ENCODE results near the gene HRH2.

HRH2 gene

GRCh38 chr5:175711472-175712312 is 53.8 kb downstream of the HRH2 start:
- no peak for TF ChIP-seq CTCF (IDR thresholded peaks at IDR 0.05; ENCODE audit: unreplicated experiment in 3 of 3)
- H3K9me3 Mint-ChIP-seq: peaks cover 14% of the 10 kb centered on the region
- H3K4me1 Mint-ChIP-seq: peaks cover 25% of the 10 kb centered on the region
- peaks cover 4% of the 10 kb centered on the region for H3K27me3 Mint-ChIP-seq (ENCODE audit: low read depth)
- no peak overlapping the region for H3K27ac Mint-ChIP-seq
- H3K36me3 Mint-ChIP-seq (ENCODE audit: low read depth): no peaks in the 10 kb centered on the region
- no peak overlapping the region for H3K4me3 Mint-ChIP-seq

- Mint-ChIP-seq H3K4me1 (peaks cover 25% of the 10 kb centered on the region), H3K27ac (no peak overlapping the region), H3K9me3 (peaks cover 18% of the 10 kb centered on the region), H3K4me3 (no peak overlapping the region), H3K36me3 (ENCODE audit: low read depth) (no peaks in the 10 kb centered on the region), H3K27me3 (ENCODE audit: low read depth) (peaks cover 4% of the 10 kb centered on the region)
- no peak for TF ChIP-seq CTCF (IDR thresholded peaks at IDR 0.05; ENCODE audit: unreplicated experiment in 3 of 3)
Measured at GRCh38 chr5:175712313-175712680, 54.4 kb downstream of the HRH2 start.

- Mint-ChIP-seq H3K4me3 (no peak overlapping the region), H3K27me3 (ENCODE audit: low read depth) (peaks cover 4% of the 10 kb centered on the region), H3K36me3 (ENCODE audit: low read depth) (no peaks in the 10 kb centered on the region), H3K27ac (no peak overlapping the region), H3K9me3 (peaks cover 18% of the 10 kb centered on the region), H3K4me1 (peaks cover 25% of the 10 kb centered on the region)
- TF ChIP-seq CTCF (IDR thresholded peaks at IDR 0.05; ENCODE audit: unreplicated experiment in 3 of 3): no peak
Measured at GRCh38 chr5:175712681-175713085, 54.8 kb downstream of the HRH2 start.

GRCh38 chr5:175713930-175714329 is 56.1 kb downstream of the HRH2 start:
- Mint-ChIP-seq H3K27me3 (ENCODE audit: low read depth) (no peaks in the 10 kb centered on the region), H3K27ac (no peak overlapping the region), H3K36me3 (ENCODE audit: low read depth) (no peaks in the 10 kb centered on the region), H3K9me3 (peaks cover 17% of the 10 kb centered on the region), H3K4me1 (peaks cover 25% of the 10 kb centered on the region), H3K4me3 (no peak overlapping the region)
- TF ChIP-seq CTCF (IDR thresholded peaks at IDR 0.05; ENCODE audit: unreplicated experiment in 3 of 3): no peak

GRCh38 chr5:175714479-175715085 is 56.7 kb downstream of the HRH2 start:
- H3K9me3 Mint-ChIP-seq: peaks cover 17% of the 10 kb centered on the region

More at GRCh38 chr5:175714479-175715085, 56.7 kb downstream of the HRH2 start:
- no peak for TF ChIP-seq CTCF (IDR thresholded peaks at IDR 0.05; ENCODE audit: unreplicated experiment in 3 of 3)
- Mint-ChIP-seq H3K4me3 (no peak overlapping the region), H3K27ac (no peak overlapping the region), H3K27me3 (ENCODE audit: low read depth) (no peaks in the 10 kb centered on the region), H3K36me3 (ENCODE audit: low read depth) (no peaks in the 10 kb centered on the region), H3K4me1 (peaks cover 25% of the 10 kb centered on the region)

Measured in nephron (organoid).